Choroid plexus epithelial cell (primary cell): ENCODE measurements around the gene GXYLT2.

Experiments
- DNase-seq: peaks from one replicate; pipeline ENCODE4 v3.0.0-alpha.2; 2010; ENCODE audit warnings: low read depth
- H3K4me3 ChIP-seq: 2 replicates; pipeline ENCODE4 v1.5.1; 2011; ENCODE audit warnings: low read depth, mild to moderate bottlenecking, control low read depth, low read length, moderate library complexity
- CTCF ChIP-seq: conservative IDR thresholded peaks from 2 replicates; pipeline ENCODE4 v1.5.1; 2011; ENCODE audit warnings: low read depth, mild to moderate bottlenecking, control low read depth, inconsistent platforms, low read length, moderate library complexity

Gene GXYLT2

GRCh38 chr3:72973031-72973723 lies 85.3 kb downstream of the GXYLT2 start:
- TF ChIP-seq CTCF = no peak
- DNase-seq = no peak
- H3K4me3 ChIP-seq = no peak overlapping the region

GRCh38 chr3:72973786-72974185 lies 85.9 kb downstream of the GXYLT2 start:
- TF ChIP-seq CTCF = no peak
- H3K4me3 ChIP-seq = no peak overlapping the region

GRCh38 chr3:72974956-72975355 lies 87.1 kb downstream of the GXYLT2 start:
- TF ChIP-seq CTCF = no peak
- no peak for DNase-seq
- no peak overlapping the region for H3K4me3 ChIP-seq

More at GRCh38 chr3:72973786-72974185, 85.9 kb downstream of the GXYLT2 start:
- DNase-seq = no peak

- TF ChIP-seq CTCF = no peak
- DNase-seq = peak; percentile 76
- H3K4me3 ChIP-seq = no peak overlapping the region
Measured at GRCh38 chr3:72976281-72976741, 88.5 kb downstream of the GXYLT2 start.

GRCh38 chr3:72977060-72977808 lies 89.4 kb downstream of the GXYLT2 start:
- no peak overlapping the region for H3K4me3 ChIP-seq
- no peak for TF ChIP-seq CTCF
- DNase-seq = peak; percentile 62

- TF ChIP-seq CTCF = no peak
- DNase-seq = no peak
- no peak overlapping the region for H3K4me3 ChIP-seq
Measured at GRCh38 chr3:72982609-72983366, 94.9 kb downstream of the GXYLT2 start.
